ENCODE measurements around the gene CCDC51.

The CCDC51 gene

DNA sequence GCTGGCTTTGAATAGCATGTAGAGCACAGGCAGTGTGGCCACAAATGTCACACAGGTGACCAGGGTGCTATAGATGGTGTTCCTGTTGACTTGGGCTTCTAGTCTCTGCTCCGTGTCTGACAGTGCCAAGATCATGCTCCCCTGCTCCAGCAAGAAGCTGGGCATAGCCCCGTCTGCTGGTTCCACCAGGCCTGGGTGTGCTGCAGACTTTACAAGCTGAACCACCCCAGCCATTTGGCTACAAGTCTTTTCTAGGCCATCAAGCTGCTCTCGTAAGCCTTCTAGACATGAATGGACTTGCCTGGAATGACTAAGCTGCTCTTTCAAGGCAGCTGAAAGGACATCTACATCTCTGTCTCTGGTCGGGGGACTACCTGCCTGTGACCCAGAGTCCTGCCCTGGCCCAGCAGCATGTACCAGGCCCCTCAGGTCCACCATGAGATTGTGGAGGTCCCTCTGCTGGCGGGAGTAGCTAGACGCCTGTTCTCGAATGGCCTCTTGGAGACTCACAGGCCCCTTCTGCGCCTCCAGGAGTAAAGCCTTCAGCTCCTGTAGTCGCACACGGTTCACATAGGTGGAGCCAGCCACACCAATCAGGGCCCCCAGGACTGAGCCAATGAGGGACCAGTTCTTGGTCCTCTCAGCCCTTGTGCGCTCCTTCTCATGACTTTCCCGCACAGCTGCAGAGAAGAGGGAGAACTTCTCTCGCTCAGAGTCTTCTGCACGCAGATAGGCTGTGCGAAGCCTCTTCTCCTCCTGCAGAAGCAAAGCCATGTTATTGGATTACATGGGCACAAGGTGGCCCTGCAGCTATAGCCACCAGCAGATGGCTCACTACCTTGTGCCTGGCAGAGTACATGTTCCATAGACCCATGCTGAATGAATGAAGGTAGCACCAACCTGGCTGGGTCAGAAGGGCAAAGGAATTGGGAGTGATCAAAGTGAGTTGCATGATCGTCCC is 7.2 kb downstream of the CCDC51 start:
- no peak for DNase-seq

- DNase-seq, result no peak
Observed at GRCh38 chr3:48431224-48432029, 8.5 kb downstream of the CCDC51 start.

DNA sequence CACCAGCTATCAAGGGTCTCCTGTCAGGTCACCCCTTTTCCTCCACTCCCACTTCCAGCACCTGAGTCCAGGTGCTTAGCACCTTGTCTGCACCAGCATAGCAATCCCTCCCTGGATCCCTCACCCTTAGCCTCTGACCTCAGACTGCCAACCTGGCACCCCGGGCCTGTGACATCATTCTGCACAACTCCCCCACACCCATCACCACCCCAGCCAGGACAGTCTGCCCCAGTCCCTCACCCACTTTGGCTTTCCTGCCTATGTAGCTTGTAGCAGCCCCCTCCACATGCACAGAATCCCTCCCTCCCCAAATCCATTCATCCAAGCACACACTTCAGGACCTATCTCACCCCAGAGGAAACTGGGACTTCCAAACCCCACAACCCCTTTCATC is 9.2 kb downstream of the CCDC51 start:
- no peak for DNase-seq

DNA sequence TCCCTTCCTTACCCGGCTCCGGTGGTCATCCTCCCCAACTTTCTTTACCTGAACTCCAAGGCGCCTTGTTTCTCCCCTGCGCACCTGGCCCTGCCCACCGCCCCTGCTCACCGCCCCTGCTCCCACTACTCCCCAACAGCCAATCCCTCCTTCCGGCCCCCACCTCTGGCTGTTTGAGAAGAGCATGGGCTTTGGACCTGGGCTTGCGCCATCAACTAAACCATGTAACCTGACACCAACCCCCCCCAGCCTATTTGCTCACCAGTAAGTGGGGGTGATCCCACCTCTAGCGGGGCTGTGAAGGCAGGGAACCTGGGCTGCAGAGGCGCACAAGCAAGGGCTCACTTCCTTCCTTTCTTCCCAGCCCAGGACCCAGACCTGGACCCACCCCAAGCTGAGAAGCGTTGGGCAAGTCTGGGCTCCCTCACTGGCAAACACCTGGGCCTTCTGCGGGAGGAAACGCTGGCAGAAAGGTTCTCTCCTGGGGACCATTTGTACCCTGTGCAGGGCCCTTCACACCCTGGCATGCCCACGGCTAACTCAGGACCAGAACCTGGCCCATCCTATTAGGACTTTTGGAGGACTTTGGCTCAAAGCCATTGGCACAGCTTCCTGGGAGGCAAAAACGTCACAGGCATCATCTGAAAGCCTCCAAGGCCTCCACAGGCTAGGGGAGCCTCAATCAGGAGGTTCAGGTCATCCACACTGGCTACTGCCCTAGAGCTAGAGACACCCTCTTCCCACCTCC is 9.8 kb downstream of the CCDC51 start, which contains the start of gene PLXNB1:
PLXNB1 (minus strand) TSS at position 127 of the 748 bp plus-strand sequence. CDS start 5,475 bp downstream, outside the sequence.
- DNase-seq, result peak in 1 of 2 experiments; percentile 16

DNA sequence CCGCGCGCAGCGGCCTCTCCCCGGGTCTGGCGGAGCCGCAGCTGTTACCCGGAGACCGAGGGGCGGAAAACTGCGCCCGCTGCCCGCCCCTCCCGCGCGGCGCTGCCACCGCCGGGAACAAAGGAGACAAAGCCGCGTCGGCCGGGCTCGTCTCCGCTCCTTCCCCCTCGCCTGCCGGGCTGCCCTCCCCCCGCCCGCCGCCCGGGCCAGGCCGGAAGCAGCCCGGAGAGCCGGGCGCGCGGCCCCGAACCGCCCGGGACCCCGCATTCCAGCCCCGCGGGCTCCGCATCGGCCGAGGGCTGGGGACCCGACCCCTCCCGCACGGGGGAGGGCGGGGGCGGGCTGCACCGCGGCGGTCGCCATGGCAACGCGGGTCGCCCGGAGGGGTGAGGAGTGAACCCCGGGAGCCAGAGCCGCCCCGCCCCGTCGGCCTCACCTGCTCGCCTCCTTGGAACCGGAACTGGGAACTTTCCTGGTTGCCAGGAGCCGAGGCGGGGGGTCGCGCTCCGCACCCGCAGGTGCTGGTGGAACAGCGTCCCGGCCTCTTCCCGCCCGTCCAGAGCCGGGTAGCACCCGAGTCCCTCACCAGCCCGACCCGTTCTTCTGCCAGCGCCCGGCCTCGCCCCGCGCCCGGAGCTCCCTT is 10.5 kb downstream of the CCDC51 start:
- DNase-seq, result peak; percentile 62 to 65

- no peak for DNase-seq
Observed at GRCh38 chr3:48428572-48429316, 11.2 kb downstream of the CCDC51 start.

DNA sequence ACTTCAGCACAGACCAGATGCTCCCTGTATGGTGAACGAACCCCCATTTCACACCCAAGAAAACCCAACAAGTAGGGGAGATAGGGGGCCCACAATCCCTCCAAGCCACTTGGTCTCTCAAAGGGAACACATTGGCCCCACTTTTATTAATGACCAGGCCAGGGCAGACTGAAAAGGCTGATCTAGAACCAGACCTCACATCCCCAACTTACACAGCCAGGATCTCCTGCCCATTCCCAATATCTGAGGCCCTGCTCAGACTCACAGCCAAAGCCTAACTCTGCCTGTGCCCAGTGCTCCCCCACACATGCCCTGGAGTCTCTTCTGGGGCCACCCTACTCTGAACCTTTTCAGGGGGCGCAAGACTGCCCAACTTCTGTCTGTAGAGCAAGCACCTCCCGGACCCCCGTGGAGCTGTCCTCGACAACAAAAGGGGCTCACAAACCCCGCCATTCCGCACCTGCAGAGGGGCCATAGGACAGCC is 11.8 kb downstream of the CCDC51 start:
- no peak for DNase-seq

DNA sequence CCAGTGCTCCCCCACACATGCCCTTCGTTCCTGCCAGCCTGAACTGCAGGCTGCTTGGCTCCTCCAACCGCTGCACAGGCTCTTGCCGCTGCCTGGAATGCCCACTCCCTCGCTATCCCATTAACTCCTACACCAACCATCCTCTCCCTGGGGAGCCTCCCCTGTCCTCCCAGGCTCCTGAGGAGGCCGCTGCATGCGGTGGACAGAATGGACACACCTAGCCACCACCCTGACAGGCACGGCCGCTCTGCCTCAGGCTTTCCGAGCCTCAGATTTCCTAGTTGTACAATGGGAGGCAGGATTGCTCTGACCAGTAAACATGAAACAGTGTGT is 12.3 kb downstream of the CCDC51 start:
- DNase-seq, result no peak

DNA sequence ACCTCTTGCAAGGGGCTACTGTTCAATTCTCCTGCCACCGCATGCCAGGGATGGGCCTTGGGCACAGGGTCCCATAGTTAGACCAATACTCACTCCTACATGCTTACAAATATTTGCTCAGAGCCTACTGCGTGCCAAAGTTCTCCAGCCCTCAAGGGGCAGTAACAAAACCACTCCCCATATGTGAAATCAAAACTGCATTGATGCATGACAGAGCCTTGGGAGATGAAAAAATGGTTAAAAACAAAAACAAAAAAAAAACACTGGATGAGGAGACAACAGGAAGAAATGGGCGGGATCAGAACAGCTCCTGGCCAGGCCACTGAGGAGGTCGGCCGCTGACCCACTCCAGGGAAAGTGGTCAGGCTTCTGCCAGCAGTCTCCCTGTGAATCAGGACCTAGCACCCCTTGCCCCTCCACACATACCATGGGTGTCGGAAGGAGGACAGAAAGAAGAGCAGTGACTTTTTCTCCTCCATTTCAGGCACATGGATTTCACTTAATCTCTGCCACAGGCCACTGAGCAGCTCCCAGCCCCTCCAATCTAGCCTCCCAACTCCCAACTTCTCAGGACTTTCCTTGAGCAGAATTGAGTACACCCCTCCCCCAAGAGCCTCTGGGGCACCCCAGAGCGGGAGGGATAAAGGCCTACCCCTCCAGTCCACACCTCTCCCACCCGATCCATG is 12.8 kb downstream of the CCDC51 start:
- DNase-seq, result no peak

- no peak for DNase-seq
Observed at GRCh38 chr3:48426401-48426909, 13.5 kb downstream of the CCDC51 start.

DNA sequence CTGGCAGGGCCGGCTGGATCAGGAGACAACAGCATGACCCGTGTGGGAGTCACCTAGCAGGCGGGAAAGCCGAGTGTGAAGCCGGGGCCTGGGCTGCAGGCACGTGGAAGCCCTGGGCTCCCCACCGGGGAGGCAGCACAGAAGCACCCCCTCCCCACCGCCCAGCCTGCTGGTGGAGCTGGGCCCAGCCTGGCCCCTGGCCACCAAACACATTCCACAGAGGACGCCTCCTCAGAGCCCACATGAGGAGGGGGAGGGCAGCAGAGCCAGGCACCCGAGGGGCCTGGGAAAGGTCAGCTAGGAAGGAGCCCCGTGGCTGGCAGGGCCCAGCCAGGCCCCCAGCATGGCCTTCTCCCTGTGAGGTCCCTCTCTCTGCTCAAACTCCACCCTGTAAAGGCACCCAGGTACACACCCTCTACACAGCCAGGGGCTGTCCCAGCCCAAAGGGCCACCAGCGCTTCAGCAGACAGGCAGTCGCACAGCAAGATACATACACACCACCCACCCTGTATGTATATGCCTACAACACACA is 14.6 kb downstream of the CCDC51 start:
- no peak for DNase-seq

GRCh38 chr3:48423883-48424695 is 15.8 kb downstream of the CCDC51 start:
- no peak for DNase-seq

DNA sequence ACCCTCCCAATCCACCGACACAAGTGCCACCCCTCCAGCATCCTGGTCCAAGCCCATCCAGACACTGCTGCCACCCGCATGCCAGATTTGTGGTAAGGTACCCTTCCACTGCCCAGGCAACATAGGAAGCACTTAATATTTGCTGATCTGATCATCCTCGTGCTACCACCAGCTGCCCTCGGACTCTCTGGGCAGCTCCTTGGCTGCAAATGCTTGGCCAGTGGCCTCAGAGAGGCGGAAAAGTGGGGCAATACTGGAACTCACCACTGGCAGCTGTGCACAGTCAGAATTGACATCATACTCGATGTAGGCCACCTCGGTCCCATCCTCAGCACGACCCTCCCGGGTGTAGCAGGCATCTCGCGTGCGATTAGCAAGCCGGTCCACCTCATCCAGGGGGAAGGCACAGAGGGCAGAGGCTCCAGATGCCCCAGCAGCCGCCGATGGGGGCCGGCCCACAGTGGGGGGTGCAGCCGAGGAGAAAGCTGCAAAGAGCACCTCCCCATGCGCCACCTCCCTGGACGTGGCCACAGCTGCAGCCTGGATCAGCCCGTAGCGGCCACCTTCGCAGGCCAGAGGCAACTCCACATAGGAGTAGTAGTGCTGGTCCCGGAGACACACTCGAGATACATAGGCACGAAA is 16.6 kb downstream of the CCDC51 start:
- DNase-seq, result no peak

- no peak for DNase-seq
Observed at GRCh38 chr3:48422681-48423080, 17.2 kb downstream of the CCDC51 start.

DNA sequence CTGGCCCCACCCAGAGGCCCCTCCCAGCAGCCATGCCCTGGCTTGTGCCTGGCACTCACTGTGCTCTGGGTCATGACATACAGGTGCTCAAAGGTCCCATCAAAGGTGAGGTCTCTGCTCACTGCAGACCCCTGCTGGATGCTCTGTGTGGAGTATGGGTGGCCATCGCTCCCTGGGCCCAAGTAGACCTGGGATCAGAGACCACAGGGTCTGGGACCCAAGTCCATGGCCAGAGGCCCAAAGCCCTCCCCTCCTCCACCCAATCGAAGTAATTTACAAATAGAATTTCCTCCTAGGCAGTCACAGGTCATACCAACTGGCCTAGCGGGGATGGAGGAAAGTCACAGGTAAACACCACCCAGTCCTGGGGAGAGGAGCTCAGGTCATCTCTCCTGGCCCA is 17.6 kb downstream of the CCDC51 start:
- DNase-seq, result no peak

DNA sequence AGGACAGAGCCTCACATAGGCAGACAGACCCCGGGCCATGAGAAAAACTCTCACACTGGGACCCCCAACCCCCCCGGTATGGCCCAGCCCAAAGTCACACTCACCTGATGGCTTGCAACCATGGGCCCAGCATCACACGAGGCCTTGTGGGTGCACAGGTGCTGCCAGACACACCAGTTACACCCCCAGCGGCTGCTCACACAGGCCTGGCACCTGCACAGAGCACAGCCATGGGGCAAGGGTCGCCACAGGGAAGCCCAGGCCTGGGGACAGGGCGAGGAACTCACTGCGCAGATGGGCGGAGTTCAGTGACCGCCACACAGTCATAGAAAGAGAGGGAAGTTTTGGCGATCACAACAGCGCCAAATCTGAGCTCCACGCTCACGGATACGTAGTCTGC is 19.4 kb downstream of the CCDC51 start:
- DNase-seq, result no peak

DNA sequence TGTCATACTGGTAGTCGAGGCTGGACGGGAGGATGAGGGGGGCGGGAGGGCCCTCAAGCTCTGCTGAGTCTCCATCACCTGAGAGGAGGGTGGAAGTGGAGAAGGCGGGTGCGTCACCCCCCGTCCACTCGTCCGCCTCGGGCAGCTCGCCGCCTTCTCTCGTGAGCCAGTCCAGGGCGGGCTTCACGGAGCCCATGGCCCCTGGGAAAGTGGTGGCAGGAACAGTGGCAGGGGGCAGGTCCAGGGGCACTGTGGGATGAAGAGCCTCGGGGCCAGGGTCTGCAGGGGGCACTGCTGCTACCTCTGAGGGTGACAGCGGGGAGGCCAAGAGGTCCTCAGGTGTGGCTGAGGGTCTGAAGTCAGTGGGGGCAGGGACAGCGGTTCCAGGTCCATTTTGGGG is 20.3 kb downstream of the CCDC51 start:
- no peak for DNase-seq

- no peak for DNase-seq
Observed at GRCh38 chr3:48419149-48419548, 20.8 kb downstream of the CCDC51 start.

- no peak for DNase-seq
Observed at GRCh38 chr3:48418651-48419050, 21.3 kb downstream of the CCDC51 start.

Data from stimulated activated CD4-positive, alpha-beta T cell treated with anti-CD3 and anti-CD28 coated beads, Interleukin-4, amount 100 ng/mL, for 4 hours (primary cell).